GM19438 (cell line): Measurements from ENCODE around the gene ASGR1.
"Not testable (repeated sequence)": the region's sequence is repeated elsewhere in the genome, so short reads cannot be mapped to it uniquely, and the experiment has no call there.

Experiments
- ATAC-seq: cut with Tn5 transposase; IDR thresholded peaks from one replicate; pipeline ENCODE4 v1.9.1; 2021; ENCODE audit warnings: low read depth; ENCODE audit not compliant: unreplicated experiment

Gene ASGR1

GRCh38 chr17:7168841-7169564 is 10.2 kb downstream of the ASGR1 start:
- ATAC-seq: not testable (repeated sequence)

GRCh38 chr17:7167832-7168231 is 11.3 kb downstream of the ASGR1 start:
- ATAC-seq: no peak

DNA sequence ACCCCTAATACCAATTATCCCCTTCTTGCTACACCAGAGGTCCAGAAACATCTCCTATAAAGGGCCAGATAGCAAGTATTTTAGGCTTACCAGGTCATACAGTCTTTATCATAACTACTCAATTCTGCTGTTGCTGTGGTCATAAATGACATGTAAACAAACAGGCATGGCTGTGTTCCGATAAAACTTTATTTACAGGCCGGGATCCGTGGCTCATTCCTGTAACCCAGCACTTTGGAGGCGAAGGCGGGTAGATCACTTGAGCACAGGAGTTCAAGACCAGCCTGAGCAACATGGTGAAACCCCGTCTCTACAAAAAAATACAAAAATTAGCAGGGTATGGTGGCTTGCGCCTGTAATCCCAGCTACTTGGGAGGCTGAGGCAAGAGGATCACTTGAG is 12.3 kb downstream of the ASGR1 start:
- no peak for ATAC-seq

GRCh38 chr17:7159571-7159970 is 19.6 kb downstream of the ASGR1 start:
- ATAC-seq: not testable (repeated sequence)

- ATAC-seq: not testable (repeated sequence)
Measured at GRCh38 chr17:7158424-7158823, 20.7 kb downstream of the ASGR1 start.

DNA sequence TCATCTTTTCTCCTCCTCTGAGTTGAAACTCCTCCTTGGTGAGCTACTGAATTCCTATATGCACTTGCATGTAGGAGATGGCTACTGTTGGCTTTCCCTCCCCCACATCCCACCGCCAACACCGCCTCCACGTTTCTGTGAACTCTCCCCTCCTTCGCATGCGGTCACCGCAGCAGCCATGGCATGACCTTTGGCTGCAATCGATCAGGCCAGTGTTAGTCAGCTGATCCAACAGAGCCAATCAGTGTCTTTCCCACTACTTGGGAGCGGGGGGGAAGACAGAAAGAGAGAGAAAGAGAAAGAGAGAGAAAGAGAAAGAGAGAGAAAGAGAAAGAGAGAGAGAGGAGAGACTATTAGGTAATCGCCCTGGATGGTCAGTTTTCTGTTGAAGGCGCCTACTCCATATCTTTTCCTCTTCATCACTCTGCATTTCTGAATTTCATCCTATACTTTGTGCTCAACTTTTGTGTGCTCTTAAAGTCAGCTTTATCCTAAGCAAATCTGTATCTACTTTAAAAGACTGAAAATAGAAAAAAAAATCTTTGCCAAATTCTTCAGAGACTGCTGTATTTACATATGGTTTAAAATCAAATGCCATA is 22.7 kb downstream of the ASGR1 start:
- no peak for ATAC-seq

DNA sequence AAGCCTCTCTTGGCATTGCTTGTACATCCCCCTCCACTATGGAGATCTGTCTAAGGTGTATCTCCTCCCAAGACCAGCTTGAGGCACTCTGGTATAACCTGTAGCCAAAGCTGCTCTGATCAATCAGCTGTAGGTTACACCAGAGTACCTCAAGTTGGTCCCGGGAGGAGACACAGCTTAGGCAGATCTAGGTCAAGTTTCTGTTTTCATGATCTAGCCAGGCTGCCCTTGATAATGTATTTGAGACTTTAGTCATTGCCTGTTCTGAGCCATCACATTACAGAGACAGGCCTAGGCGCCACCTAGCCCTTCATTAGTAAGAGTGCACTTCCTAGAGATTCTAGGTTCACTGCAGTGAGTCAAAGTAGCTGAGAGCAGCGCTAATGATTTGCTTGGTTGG is 31.4 kb downstream of the ASGR1 start:
- no peak for ATAC-seq

GRCh38 chr17:7146115-7146514 is 33.1 kb downstream of the ASGR1 start:
- no peak for ATAC-seq

DNA sequence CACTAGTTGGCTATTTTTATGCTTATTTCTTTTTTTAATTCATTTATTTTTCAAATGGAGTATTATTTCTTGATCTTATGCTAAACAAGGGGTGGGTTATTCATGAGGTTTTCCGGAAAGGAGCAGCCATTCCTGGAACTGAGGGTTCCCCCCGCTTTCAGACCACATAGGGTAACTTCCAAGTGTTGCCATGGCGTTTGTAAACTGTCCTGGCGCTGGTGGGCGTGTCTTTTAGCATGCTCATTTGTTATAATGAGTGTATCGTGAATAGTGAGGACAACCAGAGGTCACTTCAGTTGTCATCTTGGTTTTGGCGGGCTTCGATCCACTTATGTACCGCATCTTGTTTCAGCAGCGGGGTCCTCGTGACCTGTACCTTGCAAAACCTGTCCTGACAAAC is 35.0 kb downstream of the ASGR1 start:
- ATAC-seq: no peak

- no peak for ATAC-seq
Measured at GRCh38 chr17:7141824-7142223, 37.3 kb downstream of the ASGR1 start.

DNA sequence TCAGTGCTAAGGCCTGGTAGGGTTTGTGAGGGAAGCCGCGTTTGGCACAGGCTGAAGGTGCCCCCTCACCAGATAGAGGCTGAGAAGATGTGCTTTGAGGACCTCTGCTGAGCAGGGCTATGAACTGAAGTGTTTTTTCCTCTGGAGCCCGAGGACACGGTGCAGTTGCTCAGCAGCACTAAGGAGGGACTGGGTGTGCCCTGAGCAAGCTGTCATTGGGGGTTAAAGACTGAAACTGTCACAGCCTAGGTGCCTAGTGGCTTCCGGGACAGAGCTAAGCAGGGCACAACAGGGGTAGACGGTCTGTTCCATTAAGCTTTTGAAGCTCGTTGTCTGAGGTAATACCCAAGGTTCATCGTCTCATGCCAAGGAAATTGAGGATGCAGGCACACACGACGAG is 39.8 kb downstream of the ASGR1 start:
- no peak for ATAC-seq

DNA sequence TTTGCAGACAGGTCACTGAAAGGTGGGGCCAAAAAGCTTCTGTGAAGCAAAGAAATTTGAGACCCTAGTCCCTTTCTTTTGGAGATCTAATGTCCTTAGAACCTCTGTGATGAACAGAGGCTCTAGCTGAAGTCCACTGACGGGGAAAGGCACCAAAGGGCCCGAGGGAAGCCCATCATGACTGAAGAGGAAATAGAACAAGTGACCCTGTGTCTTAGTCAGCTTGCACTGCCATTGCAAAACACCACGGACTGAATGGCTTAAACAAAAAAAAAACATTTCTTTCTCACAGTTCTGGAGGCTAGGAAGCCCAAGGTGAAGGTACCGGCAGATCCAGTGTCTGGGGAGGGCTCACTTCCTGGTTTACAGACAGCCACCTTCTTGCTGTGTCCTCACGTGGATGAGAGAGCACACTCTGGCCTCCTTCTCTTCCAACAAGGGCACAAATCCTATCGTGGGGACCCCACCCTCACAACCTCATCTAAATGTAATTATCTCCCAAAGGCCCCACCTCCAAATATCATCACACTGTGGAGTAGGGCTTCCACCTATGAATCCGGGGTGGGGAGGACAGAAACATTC is 40.3 kb downstream of the ASGR1 start:
- ATAC-seq: no peak

GRCh38 chr17:7137171-7137943 is 41.8 kb downstream of the ASGR1 start:
- no peak for ATAC-seq

- ATAC-seq: no peak
Measured at GRCh38 chr17:7136266-7136877, 42.8 kb downstream of the ASGR1 start.

DNA sequence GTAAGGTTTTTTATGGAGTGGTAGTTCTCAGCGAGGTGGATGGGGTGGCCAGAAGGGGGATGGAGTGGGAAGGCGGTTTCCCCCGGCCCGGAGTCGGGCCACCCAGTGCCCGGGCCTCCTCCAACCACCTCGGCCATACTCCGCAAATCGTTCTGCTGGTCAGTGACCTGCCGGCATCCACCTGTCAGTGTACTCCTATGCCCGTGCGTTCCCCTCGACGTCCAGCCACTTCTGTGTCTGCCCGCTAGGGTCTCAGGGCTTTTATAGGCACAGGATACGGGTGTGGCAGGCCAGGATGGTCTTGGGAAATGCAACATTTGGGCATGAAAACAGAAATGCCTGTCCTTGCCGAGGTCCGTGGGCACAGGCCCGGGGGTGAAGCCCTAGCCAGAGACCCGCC is 45.3 kb downstream of the ASGR1 start:
- no peak for ATAC-seq

- ATAC-seq: no peak
Measured at GRCh38 chr17:7133424-7133823, 45.7 kb downstream of the ASGR1 start.

- ATAC-seq: peak; percentile 49
Measured at GRCh38 chr17:7132511-7133094, 46.6 kb downstream of the ASGR1 start.

DNA sequence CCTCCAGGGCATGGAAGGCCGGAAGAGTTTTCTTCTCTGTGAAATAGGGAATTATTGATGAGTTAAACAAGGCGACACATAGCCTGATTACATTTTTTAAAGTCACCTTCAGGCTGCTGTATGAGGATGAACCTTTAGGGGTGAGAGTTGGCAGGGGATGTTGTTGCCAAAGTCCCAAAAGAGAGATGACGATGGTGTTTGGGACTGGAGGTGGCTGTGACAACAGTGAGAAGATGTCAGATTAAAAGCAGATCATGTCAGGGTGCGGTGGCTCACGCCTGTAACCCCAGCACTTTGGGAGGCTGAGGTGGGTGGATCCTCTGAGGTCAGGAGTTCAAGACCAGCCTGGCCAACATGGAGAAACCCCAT is 47.8 kb downstream of the ASGR1 start:
- ATAC-seq: no peak

GRCh38 chr17:7130621-7131422 is 48.3 kb downstream of the ASGR1 start:
- ATAC-seq: no peak

GRCh38 chr17:7129311-7129710 is 49.9 kb downstream of the ASGR1 start:
- ATAC-seq: no peak
